ENCODE measurements around the gene S100A9. TPM values are rescaled to one million over a fixed set of nuclear protein-coding genes. Genes with fewer than 3 reads are reported as not detected.

The S100A9 gene
- polyA plus RNA-seq, 1 experiment, result not detected

DNA sequence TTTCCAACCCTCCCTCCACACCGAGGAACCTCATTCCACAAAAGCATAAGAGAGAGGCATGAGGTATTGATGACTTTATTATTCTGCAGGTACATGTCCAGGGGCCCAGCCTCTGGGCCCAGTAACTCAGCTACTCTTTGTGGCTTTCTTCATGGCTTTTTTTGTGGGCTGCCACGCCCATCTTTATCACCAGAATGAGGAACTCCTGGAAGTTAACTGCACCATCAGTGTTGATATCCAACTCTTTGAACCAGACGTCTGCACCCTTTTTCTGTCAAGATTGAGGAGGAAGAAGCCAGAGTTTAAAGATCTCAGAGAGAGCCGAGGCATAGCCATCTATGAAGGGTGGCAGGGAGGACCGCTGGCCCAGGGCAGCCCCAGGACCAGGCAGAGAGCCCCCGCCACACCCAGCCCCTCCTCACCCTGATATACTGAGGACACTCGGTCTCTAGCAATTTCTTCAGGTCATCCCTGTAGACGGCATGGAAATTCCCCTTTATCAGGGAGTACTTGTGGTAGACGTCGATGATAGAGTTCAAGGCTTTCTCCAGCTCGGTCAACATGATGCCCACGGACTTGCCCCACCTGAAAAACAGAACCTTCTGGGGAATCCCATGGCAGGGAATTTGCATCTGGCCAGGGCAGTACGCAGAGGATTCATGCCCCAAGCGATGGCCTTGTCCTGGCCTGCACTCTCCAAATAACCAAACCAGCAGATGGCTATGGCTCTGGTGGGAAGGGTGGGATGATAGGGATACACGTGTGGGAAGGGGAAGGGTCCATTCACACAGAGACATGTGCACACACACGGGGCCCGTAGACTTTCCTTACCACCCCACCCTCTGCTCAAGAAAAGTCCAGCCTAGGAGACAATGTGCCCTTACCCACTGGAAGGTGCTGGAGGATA is 32.6 kb downstream of the S100A9 start:
- no peak overlapping the region for H3K4me3 ChIP-seq (ENCODE audit: low read depth, low read length)
- no peaks in the 10 kb centered on the region for H3K27me3 ChIP-seq (ENCODE audit: control insufficient read depth, insufficient read depth, low read length)
- no peaks in the 10 kb centered on the region for H3K36me3 ChIP-seq (ENCODE audit: control insufficient read depth, insufficient read depth, low read length)
- ChIA-PET CTCF (interaction anchor here (1.1 kb wide), 1 partner anchor 9 kb away, joined by 4 read pairs; no protein-coding TSS in a partner anchor), POLR2A (no interaction called here)
- DNase-seq (ENCODE audit: low read depth), result no peak
- TF ChIP-seq, protein P1, sequence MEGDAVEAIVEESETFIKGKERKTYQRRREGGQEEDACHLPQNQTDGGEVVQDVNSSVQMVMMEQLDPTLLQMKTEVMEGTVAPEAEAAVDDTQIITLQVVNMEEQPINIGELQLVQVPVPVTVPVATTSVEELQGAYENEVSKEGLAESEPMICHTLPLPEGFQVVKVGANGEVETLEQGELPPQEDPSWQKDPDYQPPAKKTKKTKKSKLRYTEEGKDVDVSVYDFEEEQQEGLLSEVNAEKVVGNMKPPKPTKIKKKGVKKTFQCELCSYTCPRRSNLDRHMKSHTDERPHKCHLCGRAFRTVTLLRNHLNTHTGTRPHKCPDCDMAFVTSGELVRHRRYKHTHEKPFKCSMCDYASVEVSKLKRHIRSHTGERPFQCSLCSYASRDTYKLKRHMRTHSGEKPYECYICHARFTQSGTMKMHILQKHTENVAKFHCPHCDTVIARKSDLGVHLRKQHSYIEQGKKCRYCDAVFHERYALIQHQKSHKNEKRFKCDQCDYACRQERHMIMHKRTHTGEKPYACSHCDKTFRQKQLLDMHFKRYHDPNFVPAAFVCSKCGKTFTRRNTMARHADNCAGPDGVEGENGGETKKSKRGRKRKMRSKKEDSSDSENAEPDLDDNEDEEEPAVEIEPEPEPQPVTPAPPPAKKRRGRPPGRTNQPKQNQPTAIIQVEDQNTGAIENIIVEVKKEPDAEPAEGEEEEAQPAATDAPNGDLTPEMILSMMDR (IDR thresholded peaks at IDR 0.05; ENCODE audit: insufficient read depth, low read depth, low read length), result no peak

GRCh38 chr1:153390938-153391710 is 33.5 kb downstream of the S100A9 start, which contains the start of gene S100A8:
Gene S100A8 (minus strand): TSS chr1:153391073. CDS start chr1:153390535, 538 bp downstream.
- DNase-seq (ENCODE audit: low read depth), result no peak
- Histone ChIP-seq H3K36me3 (ENCODE audit: control insufficient read depth, insufficient read depth, low read length) (no peaks in the 10 kb centered on the region), H3K27me3 (ENCODE audit: control insufficient read depth, insufficient read depth, low read length) (no peaks in the 10 kb centered on the region), H3K4me3 (ENCODE audit: low read depth, low read length) (no peak within 1 kb of the TSS)
- ChIA-PET CTCF (interaction anchor here (1.1 kb wide), 1 partner anchor 8 kb away, joined by 4 read pairs; no protein-coding TSS in a partner anchor), POLR2A (no interaction called here)
- TF ChIP-seq, protein P1 (IDR thresholded peaks at IDR 0.05; ENCODE audit: insufficient read depth, low read depth, low read length), result no peak

GRCh38 chr1:153392258-153392657 is 34.6 kb downstream of the S100A9 start:
- H3K4me3 ChIP-seq (ENCODE audit: low read depth, low read length), result no peak overlapping the region
- no peak for DNase-seq (ENCODE audit: low read depth)
- POLR2A ChIA-PET, result no interaction called here
- TF ChIP-seq, protein P1 (IDR thresholded peaks at IDR 0.05; ENCODE audit: insufficient read depth, low read depth, low read length), result no peak
- no peaks in the 10 kb centered on the region for H3K27me3 ChIP-seq (ENCODE audit: control insufficient read depth, insufficient read depth, low read length)
- H3K36me3 ChIP-seq (ENCODE audit: control insufficient read depth, insufficient read depth, low read length), result no peaks in the 10 kb centered on the region
- CTCF ChIA-PET, result interaction anchor here (1.3 kb wide), 1 partner anchor 103 kb away, joined by 3 read pairs; no protein-coding TSS in a partner anchor

DNA sequence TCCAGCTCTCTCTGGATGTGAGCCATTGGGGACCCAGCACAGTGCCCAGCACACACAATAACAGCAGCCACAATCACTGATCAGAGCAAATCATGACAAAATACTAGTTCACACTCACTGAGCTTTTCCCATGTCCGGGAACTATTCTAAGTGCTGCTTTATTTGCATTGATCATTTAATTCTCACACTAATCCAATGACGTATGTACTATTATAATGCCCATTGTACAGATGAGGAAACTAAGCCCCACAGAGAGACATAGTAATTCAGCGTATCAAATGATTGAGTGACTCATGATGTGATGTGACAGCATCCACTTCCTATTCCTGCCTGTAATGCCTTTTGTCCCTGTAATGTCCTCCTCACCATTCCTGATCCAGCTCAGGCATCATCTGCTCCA is 35.2 kb downstream of the S100A9 start:
- ChIA-PET POLR2A (no interaction called here), CTCF (interaction anchor here (1.3 kb wide), 1 partner anchor 102 kb away, joined by 3 read pairs; no protein-coding TSS in a partner anchor)
- TF ChIP-seq, protein P1 (IDR thresholded peaks at IDR 0.05; ENCODE audit: insufficient read depth, low read depth, low read length), result no peak
- no peaks in the 10 kb centered on the region for H3K36me3 ChIP-seq (ENCODE audit: control insufficient read depth, insufficient read depth, low read length)
- no peaks in the 10 kb centered on the region for H3K27me3 ChIP-seq (ENCODE audit: control insufficient read depth, insufficient read depth, low read length)
- DNase-seq (ENCODE audit: low read depth), result no peak
- no peak overlapping the region for H3K4me3 ChIP-seq (ENCODE audit: low read depth, low read length)

GRCh38 chr1:153393926-153394325 is 36.3 kb downstream of the S100A9 start:
- CTCF ChIA-PET, result no interaction called here
- DNase-seq (ENCODE audit: low read depth), result no peak

More at GRCh38 chr1:153393926-153394325, 36.3 kb downstream of the S100A9 start:
- H3K27me3 ChIP-seq (ENCODE audit: control insufficient read depth, insufficient read depth, low read length), result no peaks in the 10 kb centered on the region
- TF ChIP-seq, protein P1 (IDR thresholded peaks at IDR 0.05; ENCODE audit: insufficient read depth, low read depth, low read length), result no peak
- POLR2A ChIA-PET, result no interaction called here
- H3K36me3 ChIP-seq (ENCODE audit: control insufficient read depth, insufficient read depth, low read length), result no peaks in the 10 kb centered on the region
- H3K4me3 ChIP-seq (ENCODE audit: low read depth, low read length), result no peak overlapping the region
